GM18505 (cell line): Measurements from ENCODE around the gene GFER.

Experiments
- ATAC-seq: cut with Tn5 transposase; IDR thresholded peaks from one replicate; pipeline ENCODE4 v1.9.1; 2021; ENCODE audit not compliant: unreplicated experiment
- POLR2A ChIP-seq: IDR thresholded peaks from 4 replicates; pipeline ENCODE4 v1.6.1; 2011; ENCODE audit warnings: borderline replicate concordance; ENCODE audit not compliant: insufficient read depth, insufficient read length; ENCODE audit errors: extremely low read depth

Gene GFER

GRCh38 chr16:1973461-1974156 is 10.4 kb upstream of the GFER start:
- no peak for ATAC-seq
- no peak for TF ChIP-seq POLR2A

- TF ChIP-seq POLR2A: no peak
- ATAC-seq: no peak
These were observed 9.6 kb upstream of the GFER start for GRCh38 chr16:1974157-1975070.

GRCh38 chr16:1975432-1976215 is 8.4 kb upstream of the GFER start:
- TF ChIP-seq POLR2A: no peak
- no peak for ATAC-seq

DNA sequence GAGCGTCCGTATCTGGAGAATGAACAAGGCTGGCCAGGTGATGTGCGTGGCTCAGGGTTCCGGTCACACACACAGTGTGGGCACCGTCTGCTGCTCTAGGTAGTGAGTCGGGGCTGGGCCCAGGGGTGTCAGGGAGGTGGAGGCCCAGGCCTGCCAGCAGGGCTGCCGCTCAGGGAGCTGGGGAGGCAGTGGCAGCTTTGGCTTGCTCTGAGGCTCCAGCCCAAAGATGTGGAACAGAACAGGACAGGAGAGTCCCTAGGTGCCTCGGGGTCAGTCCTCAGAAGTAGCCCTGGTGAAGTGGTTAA is 7.8 kb upstream of the GFER start:
- no peak for TF ChIP-seq POLR2A
- ATAC-seq: no peak

GRCh38 chr16:1976951-1977874 is 6.8 kb upstream of the GFER start:
- ATAC-seq: no peak
- TF ChIP-seq POLR2A: no peak

- no peak for TF ChIP-seq POLR2A
- ATAC-seq: no peak
These were observed 6.1 kb upstream of the GFER start for GRCh38 chr16:1977875-1978268.

DNA sequence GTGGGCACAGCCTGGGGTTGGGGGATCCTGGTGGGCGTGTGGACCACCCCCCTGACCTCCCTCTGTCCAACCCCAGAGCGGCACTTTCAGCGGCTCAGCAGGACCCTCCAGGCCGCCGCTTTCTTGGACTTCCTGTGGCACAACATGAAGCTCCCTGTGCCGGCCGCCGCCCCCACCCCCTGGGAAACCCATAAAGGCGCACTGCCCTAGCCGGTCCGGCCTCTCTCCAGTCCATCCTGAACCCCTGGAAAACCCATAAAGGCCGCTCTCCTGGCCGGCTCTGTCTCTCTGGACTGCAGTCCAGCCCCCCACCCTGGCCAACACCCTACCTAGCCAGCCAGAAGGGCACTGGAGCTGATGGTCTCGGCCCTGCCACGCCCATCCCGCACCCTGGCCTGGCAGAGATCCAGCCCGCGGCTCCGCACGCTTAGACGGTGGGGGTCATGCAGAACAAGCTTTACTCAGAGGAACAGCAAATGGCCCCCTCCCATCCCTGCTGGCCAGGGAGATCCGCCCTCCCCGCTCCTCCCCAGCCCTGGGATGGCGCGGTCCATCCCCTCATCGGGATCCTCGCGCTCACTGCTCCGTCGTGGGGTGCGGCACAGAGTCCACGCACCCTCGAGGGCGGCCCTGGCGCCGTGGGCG is 5.4 kb upstream of the GFER start:
- ATAC-seq: no peak
- no peak for TF ChIP-seq POLR2A

DNA sequence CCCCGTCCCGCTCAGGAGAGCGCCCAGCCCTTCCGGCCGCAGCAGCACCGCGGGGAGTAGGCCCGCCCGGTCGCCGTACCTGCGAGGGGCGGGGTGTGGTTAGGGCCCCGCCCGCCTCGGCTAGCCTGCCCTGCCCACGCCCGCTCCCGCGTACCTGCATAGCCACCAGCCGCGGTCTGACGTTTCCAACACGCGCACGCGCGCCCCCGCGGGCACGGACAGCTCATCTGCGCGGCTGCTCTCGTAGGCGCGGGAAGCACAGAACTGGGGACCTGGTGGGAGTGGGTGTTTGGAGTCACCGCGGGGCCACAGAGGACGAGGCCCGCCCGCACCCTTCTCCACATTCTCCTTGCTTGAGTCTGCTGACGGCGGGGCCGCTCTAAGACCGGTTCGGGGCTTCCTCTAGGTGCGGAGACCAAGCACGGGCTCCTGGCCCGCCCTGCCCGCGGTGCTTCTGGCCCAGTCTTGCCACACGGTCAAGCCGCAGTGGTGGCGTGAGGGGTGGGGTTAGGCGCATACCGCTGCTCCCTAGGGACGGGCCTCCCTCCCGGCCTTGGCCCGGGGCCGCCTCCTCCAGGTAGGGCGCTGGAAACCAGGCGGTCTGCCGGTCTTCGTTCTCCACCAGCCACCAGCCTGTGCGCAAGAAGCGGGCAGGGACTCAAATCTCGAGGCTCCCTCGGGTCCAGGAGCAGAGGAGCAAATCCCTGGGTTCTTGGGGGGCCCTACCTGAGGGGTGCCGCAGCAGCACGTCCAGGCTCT is 4.5 kb upstream of the GFER start:
- no peak for ATAC-seq

GRCh38 chr16:1980030-1980769 is 3.8 kb upstream of the GFER start:
- TF ChIP-seq POLR2A: no peak

More for the DNA sequence above, 4.5 kb upstream of the GFER start:
- no peak for TF ChIP-seq POLR2A

GRCh38 chr16:1980770-1981087 is 3.3 kb upstream of the GFER start:
- no peak for TF ChIP-seq POLR2A
- no peak for ATAC-seq

More at GRCh38 chr16:1980030-1980769, 3.8 kb upstream of the GFER start:
- no peak for ATAC-seq

- no peak for TF ChIP-seq POLR2A
- ATAC-seq: no peak
These were observed 2.6 kb upstream of the GFER start, which contains the start of gene NOXO1 for GRCh38 chr16:1981398-1981836. Gene NOXO1 (minus strand): TSS chr16:1981469. CDS start chr16:1981179, 290 bp downstream.
